HG02884 (cell line): ENCODE results near the gene HLF.

Experiments used
- ATAC-seq: cut with Tn5 transposase; IDR thresholded peaks from one replicate; pipeline ENCODE4 v1.9.1; 2021; ENCODE audit warnings: mild to moderate bottlenecking, moderate library complexity; ENCODE audit not compliant: unreplicated experiment

The HLF gene

GRCh38 chr17:55264645-55265298 lies at the start of gene HLF:
Gene HLF, plus strand, starts transcription at chr17:55264960. Its CDS starts 525 bp downstream, at chr17:55265485.
- ATAC-seq = peak; percentile 89

GRCh38 chr17:55215711-55216110 lies 49.0 kb upstream of the HLF start:
- no peak for ATAC-seq

- ATAC-seq = no peak
These were observed 47.9 kb upstream of the HLF start for GRCh38 chr17:55216888-55217287.

GRCh38 chr17:55219459-55219858 lies 45.3 kb upstream of the HLF start:
- no peak for ATAC-seq

GRCh38 chr17:55219934-55220333 lies 44.8 kb upstream of the HLF start:
- ATAC-seq = no peak

- ATAC-seq = no peak
These were observed 41.2 kb upstream of the HLF start for GRCh38 chr17:55223524-55223923.

GRCh38 chr17:55224746-55225145 lies 40.0 kb upstream of the HLF start:
- ATAC-seq = no peak

GRCh38 chr17:55225237-55225636 lies 39.5 kb upstream of the HLF start:
- no peak for ATAC-seq

GRCh38 chr17:55228683-55229192 lies 36.0 kb upstream of the HLF start:
- ATAC-seq = no peak

- ATAC-seq = no peak
These were observed 35.5 kb upstream of the HLF start for GRCh38 chr17:55229276-55229675.

GRCh38 chr17:55230716-55231115 lies 34.0 kb upstream of the HLF start:
- ATAC-seq = no peak

GRCh38 chr17:55233840-55234239 lies 30.9 kb upstream of the HLF start:
- no peak for ATAC-seq

GRCh38 chr17:55236316-55236715 lies 28.4 kb upstream of the HLF start:
- no peak for ATAC-seq

- no peak for ATAC-seq
These were observed 27.5 kb upstream of the HLF start for GRCh38 chr17:55237268-55237667.

GRCh38 chr17:55237841-55238178 lies 26.9 kb upstream of the HLF start:
- ATAC-seq = no peak

- peak; percentile 87 for ATAC-seq
These were observed 26.4 kb upstream of the HLF start for GRCh38 chr17:55238179-55238930.

- peak; percentile 25 for ATAC-seq
These were observed 25.8 kb upstream of the HLF start for GRCh38 chr17:55238931-55239297.

- no peak for ATAC-seq
These were observed 23.7 kb upstream of the HLF start for GRCh38 chr17:55241097-55241496.

- no peak for ATAC-seq
These were observed 22.3 kb upstream of the HLF start for GRCh38 chr17:55242476-55242875.

GRCh38 chr17:55245986-55246385 lies 18.8 kb upstream of the HLF start:
- no peak for ATAC-seq

GRCh38 chr17:55246583-55246982 lies 18.2 kb upstream of the HLF start:
- ATAC-seq = no peak

GRCh38 chr17:55248077-55248476 lies 16.7 kb upstream of the HLF start:
- no peak for ATAC-seq

GRCh38 chr17:55249861-55250260 lies 14.9 kb upstream of the HLF start:
- ATAC-seq = no peak
